ENCODE results near the gene GSTA1. TPM values are rescaled to one million over a fixed set of nuclear protein-coding genes. Genes with fewer than 3 reads are reported as not detected.
"Not testable (repeated sequence)": the region's sequence is repeated elsewhere in the genome, so short reads cannot be mapped to it uniquely, and the experiment has no call there.

The GSTA1 gene
- total and polyA plus RNA-seq, 5 donors from 2014 or later, result not detected

- Mint-ChIP-seq H3K4me3 (no peak overlapping the region), H3K27ac (no peak overlapping the region), H3K27me3 (peaks cover 18% of the 10 kb centered on the region), H3K36me3 (no peaks in the 10 kb centered on the region), H3K9me3 (peaks cover 0 to 4% (median 0%) of the 10 kb centered on the region in 7 donors), H3K4me1 (no peaks in the 10 kb centered on the region)
- H3K4me1 ChIP-seq (ENCODE audit: control insufficient read depth, insufficient read depth, low read length, poor library complexity, severe bottlenecking), result no peaks in the 10 kb centered on the region
- ATAC-seq (ENCODE audit: low read depth in 2 of 2), result no peak
- H3K36me3 ChIP-seq (ENCODE audit: control insufficient read depth, insufficient read depth, low read length), result no peaks in the 10 kb centered on the region
- no peaks in the 10 kb centered on the region for H3K27me3 ChIP-seq (ENCODE audit: control insufficient read depth, insufficient read depth, low read length)
- no peak overlapping the region for H3K27ac ChIP-seq (ENCODE audit: insufficient read depth, low read length, poor library complexity, severe bottlenecking)
- no peak overlapping the region for H3K4me3 ChIP-seq (ENCODE audit: low read depth, low read length)
- DNase-seq, result no peak
- H3K9me3 ChIP-seq (ENCODE audit: control insufficient read depth in 2 of 2, low read length in 2 of 2), result no peaks in the 10 kb centered on the region
Observed at GRCh38 chr6:52801188-52801841, 2.3 kb downstream of the GSTA1 start.

- H3K9me3 Mint-ChIP-seq; H3K36me3 ChIP-seq (ENCODE audit: control insufficient read depth, insufficient read depth, low read length); H3K4me1 Mint-ChIP-seq; H3K27me3 ChIP-seq (ENCODE audit: control insufficient read depth, insufficient read depth, low read length); H3K27ac Mint-ChIP-seq; H3K27ac ChIP-seq (ENCODE audit: insufficient read depth, low read length, poor library complexity, severe bottlenecking); H3K4me3 Mint-ChIP-seq; H3K4me1 ChIP-seq (ENCODE audit: control insufficient read depth, insufficient read depth, low read length, poor library complexity, severe bottlenecking); H3K27me3 Mint-ChIP-seq; H3K9me3 ChIP-seq (ENCODE audit: control insufficient read depth in 2 of 2, low read length in 2 of 2); DNase-seq; H3K4me3 ChIP-seq (ENCODE audit: low read depth, low read length); H3K36me3 Mint-ChIP-seq; ATAC-seq (ENCODE audit: low read depth in 2 of 2): not testable (repeated sequence)
Observed at GRCh38 chr6:52799272-52799671, 4.3 kb downstream of the GSTA1 start.

GRCh38 chr6:52794366-52794765, 9.2 kb downstream of the GSTA1 start:
- DNase-seq; H3K27me3 ChIP-seq (ENCODE audit: control insufficient read depth, insufficient read depth, low read length); H3K36me3 Mint-ChIP-seq; H3K9me3 Mint-ChIP-seq; H3K4me3 Mint-ChIP-seq; H3K4me1 ChIP-seq (ENCODE audit: control insufficient read depth, insufficient read depth, low read length, poor library complexity, severe bottlenecking); H3K36me3 ChIP-seq (ENCODE audit: control insufficient read depth, insufficient read depth, low read length); H3K4me1 Mint-ChIP-seq; H3K27ac ChIP-seq (ENCODE audit: insufficient read depth, low read length, poor library complexity, severe bottlenecking); H3K27me3 Mint-ChIP-seq; H3K4me3 ChIP-seq (ENCODE audit: low read depth, low read length); ATAC-seq (ENCODE audit: low read depth in 2 of 2); H3K9me3 ChIP-seq (ENCODE audit: control insufficient read depth in 2 of 2, low read length in 2 of 2): not testable (repeated sequence)
- peak overlapping the region in 1 of 3 donors; percentile 35 for H3K27ac Mint-ChIP-seq

- no peaks in the 10 kb centered on the region for H3K36me3 Mint-ChIP-seq
- H3K27me3 Mint-ChIP-seq, result peaks cover 10% of the 10 kb centered on the region
- ATAC-seq (ENCODE audit: low read depth in 2 of 2), result no peak
Observed at GRCh38 chr6:52790861-52791260, 12.8 kb downstream of the GSTA1 start.

GRCh38 chr6:52789658-52790057, 14.0 kb downstream of the GSTA1 start:
- not testable (repeated sequence) for H3K27me3 ChIP-seq (ENCODE audit: control insufficient read depth, insufficient read depth, low read length); H3K4me1 ChIP-seq (ENCODE audit: control insufficient read depth, insufficient read depth, low read length, poor library complexity, severe bottlenecking); H3K27ac ChIP-seq (ENCODE audit: insufficient read depth, low read length, poor library complexity, severe bottlenecking); H3K36me3 Mint-ChIP-seq; H3K4me3 ChIP-seq (ENCODE audit: low read depth, low read length); DNase-seq; H3K36me3 ChIP-seq (ENCODE audit: control insufficient read depth, insufficient read depth, low read length); H3K27ac Mint-ChIP-seq; H3K9me3 Mint-ChIP-seq; H3K9me3 ChIP-seq (ENCODE audit: control insufficient read depth in 2 of 2, low read length in 2 of 2); ATAC-seq (ENCODE audit: low read depth in 2 of 2); H3K4me3 Mint-ChIP-seq; H3K4me1 Mint-ChIP-seq; H3K27me3 Mint-ChIP-seq

More at GRCh38 chr6:52790861-52791260, 12.8 kb downstream of the GSTA1 start:
- Mint-ChIP-seq H3K4me3 (no peak overlapping the region), H3K4me1 (no peaks in the 10 kb centered on the region), H3K9me3 (peaks cover 0 to 2% (median 0%) of the 10 kb centered on the region in 7 donors), H3K27ac (peak overlapping the region in 1 of 3 donors; percentile 43)
- no peak overlapping the region for H3K4me3 ChIP-seq (ENCODE audit: low read depth, low read length)
- H3K27ac ChIP-seq (ENCODE audit: insufficient read depth, low read length, poor library complexity, severe bottlenecking), result no peak overlapping the region
- H3K36me3 ChIP-seq (ENCODE audit: control insufficient read depth, insufficient read depth, low read length), result no peaks in the 10 kb centered on the region
- H3K9me3 ChIP-seq (ENCODE audit: control insufficient read depth in 2 of 2, low read length in 2 of 2), result no peaks in the 10 kb centered on the region
- no peaks in the 10 kb centered on the region for H3K27me3 ChIP-seq (ENCODE audit: control insufficient read depth, insufficient read depth, low read length)
- no peaks in the 10 kb centered on the region for H3K4me1 ChIP-seq (ENCODE audit: control insufficient read depth, insufficient read depth, low read length, poor library complexity, severe bottlenecking)
- no peak for DNase-seq

GRCh38 chr6:52788478-52788877, 15.1 kb downstream of the GSTA1 start:
- ATAC-seq (ENCODE audit: low read depth in 2 of 2) (no peak), DNase-seq (peak in 1 of 3 donors; percentile 43)

GRCh38 chr6:52787917-52788316, 15.7 kb downstream of the GSTA1 start:
- Histone ChIP-seq H3K27ac (ENCODE audit: insufficient read depth, low read length, poor library complexity, severe bottlenecking) (no peak overlapping the region), H3K9me3 (ENCODE audit: control insufficient read depth in 2 of 2, low read length in 2 of 2) (no peaks in the 10 kb centered on the region), H3K27me3 (ENCODE audit: control insufficient read depth, insufficient read depth, low read length) (no peaks in the 10 kb centered on the region), H3K4me1 (ENCODE audit: control insufficient read depth, insufficient read depth, low read length, poor library complexity, severe bottlenecking) (no peaks in the 10 kb centered on the region), H3K36me3 (ENCODE audit: control insufficient read depth, insufficient read depth, low read length) (no peaks in the 10 kb centered on the region), H3K4me3 (ENCODE audit: low read depth, low read length) (no peak overlapping the region)
- Mint-ChIP-seq H3K4me3 (no peak overlapping the region), H3K36me3 (no peaks in the 10 kb centered on the region), H3K9me3 (no peaks in the 10 kb centered on the region), H3K4me1 (no peaks in the 10 kb centered on the region), H3K27me3 (peaks cover 10% of the 10 kb centered on the region), H3K27ac (no peak overlapping the region)
- DNase-seq (no peak), ATAC-seq (ENCODE audit: low read depth in 2 of 2) (no peak)

More at GRCh38 chr6:52788478-52788877, 15.1 kb downstream of the GSTA1 start:
- Mint-ChIP-seq H3K27me3 (peaks cover 10% of the 10 kb centered on the region), H3K27ac (no peak overlapping the region), H3K9me3 (peaks cover 0 to 2% (median 0%) of the 10 kb centered on the region in 7 donors), H3K4me3 (no peak overlapping the region), H3K4me1 (no peaks in the 10 kb centered on the region), H3K36me3 (no peaks in the 10 kb centered on the region)
- Histone ChIP-seq H3K27me3 (ENCODE audit: control insufficient read depth, insufficient read depth, low read length) (no peaks in the 10 kb centered on the region), H3K27ac (ENCODE audit: insufficient read depth, low read length, poor library complexity, severe bottlenecking) (no peak overlapping the region), H3K4me3 (ENCODE audit: low read depth, low read length) (no peak overlapping the region), H3K36me3 (ENCODE audit: control insufficient read depth, insufficient read depth, low read length) (no peaks in the 10 kb centered on the region), H3K9me3 (ENCODE audit: control insufficient read depth in 2 of 2, low read length in 2 of 2) (no peaks in the 10 kb centered on the region), H3K4me1 (ENCODE audit: control insufficient read depth, insufficient read depth, low read length, poor library complexity, severe bottlenecking) (no peaks in the 10 kb centered on the region)

GRCh38 chr6:52786249-52786956, 17.2 kb downstream of the GSTA1 start:
- Mint-ChIP-seq H3K9me3 (peaks cover 0 to 2% (median 0%) of the 10 kb centered on the region in 7 donors), H3K4me3 (no peak overlapping the region), H3K27me3 (peaks cover 10% of the 10 kb centered on the region), H3K4me1 (no peaks in the 10 kb centered on the region), H3K36me3 (no peaks in the 10 kb centered on the region), H3K27ac (no peak overlapping the region)
- H3K27me3 ChIP-seq (ENCODE audit: control insufficient read depth, insufficient read depth, low read length), result no peaks in the 10 kb centered on the region
- no peak overlapping the region for H3K27ac ChIP-seq (ENCODE audit: insufficient read depth, low read length, poor library complexity, severe bottlenecking)
- no peaks in the 10 kb centered on the region for H3K36me3 ChIP-seq (ENCODE audit: control insufficient read depth, insufficient read depth, low read length)
- no peaks in the 10 kb centered on the region for H3K9me3 ChIP-seq (ENCODE audit: control insufficient read depth in 2 of 2, low read length in 2 of 2)
- H3K4me3 ChIP-seq (ENCODE audit: low read depth, low read length), result no peak overlapping the region
- ATAC-seq (ENCODE audit: low read depth in 2 of 2) (no peak), DNase-seq (no peak)
- H3K4me1 ChIP-seq (ENCODE audit: control insufficient read depth, insufficient read depth, low read length, poor library complexity, severe bottlenecking), result no peaks in the 10 kb centered on the region
